HCT116 (cell line): ENCODE measurements around the gene AGBL3.

Source experiments
- CEBPB ChIP-seq: IDR thresholded peaks from 2 replicates; pipeline ENCODE4 v1.6.1; 2012; ENCODE audit warnings: low read depth
- CTCF ChIP-seq, 3 experiments: fragments of 200-600 bp in 1 of 3; sonication (generic) in 1 of 3; IDR thresholded peaks in 2 of 3; conservative IDR thresholded peaks in 1 of 3; 2 replicates each; pipeline ENCODE4 v1.5.1; 2012 to 2017; ENCODE audit warnings: low read depth in 2 of 3, low read length in 2 of 3, antibody characterized with exemption in 1 of 3, borderline replicate concordance in 1 of 3, control low read depth in 1 of 3, mild to moderate bottlenecking in 1 of 3, mixed read lengths in 1 of 3, mixed run types in 1 of 3, moderate library complexity in 1 of 3; ENCODE audit not compliant: insufficient read depth in 1 of 3
- EGR1 ChIP-seq: IDR thresholded peaks from 2 replicates; pipeline ENCODE4 v1.6.1; 2012; ENCODE audit warnings: low read depth
- ELF1 ChIP-seq: IDR thresholded peaks from 2 replicates; pipeline ENCODE4 v1.6.1; 2012; ENCODE audit warnings: low read depth, borderline replicate concordance
- EZH2 ChIP-seq: fragments of 200-600 bp; sonication (generic); IDR thresholded peaks from 2 replicates; pipeline ENCODE4 v1.6.1; 2017; ENCODE audit warnings: antibody characterized with exemption, mixed run types
- JUND ChIP-seq: IDR thresholded peaks from 2 replicates; pipeline ENCODE4 v1.6.1; 2012
- MAX ChIP-seq: IDR thresholded peaks from 2 replicates; pipeline ENCODE4 v1.6.1; 2012
- POLR2A ChIP-seq: IDR thresholded peaks from 2 replicates; pipeline ENCODE4 v1.7.0; 2011; ENCODE audit warnings: borderline replicate concordance; ENCODE audit not compliant: insufficient read depth, insufficient read length; ENCODE audit errors: extremely low read depth
- RAD21 ChIP-seq: IDR thresholded peaks from 2 replicates; pipeline ENCODE4 v1.6.1; 2012; ENCODE audit warnings: low read depth, mild to moderate bottlenecking
- SIN3A ChIP-seq: IDR thresholded peaks from 2 replicates; pipeline ENCODE4 v1.6.1; 2012; ENCODE audit warnings: low read depth
- ZFX ChIP-seq: fragments of 450-650 bp; IDR thresholded peaks from 2 replicates; pipeline ENCODE4 v1.6.1; 2017
- ZNF274 ChIP-seq: fragments of 200-500 bp; sonication (Bioruptor generic); IDR thresholded peaks from 2 replicates; pipeline ENCODE4 v1.6.1; 2014; ENCODE audit warnings: mild to moderate bottlenecking, low read depth, low read length, inconsistent platforms

GRCh38 chr7:135178364-135178763 is 192.1 kb downstream of the AGBL3 start:
- TF ChIP-seq ZNF274, result no peak
- TF ChIP-seq EGR1, result no peak
- TF ChIP-seq CTCF (IDR thresholded peaks at IDR 0.05 in 2 of 3, conservative IDR thresholded peaks at IDR 0.05 in 1 of 3; ENCODE audit: borderline replicate concordance in 1 of 3, insufficient read depth in 1 of 3, low read depth in 2 of 3, low read length in 2 of 3), result no peak
- TF ChIP-seq POLR2A, result no peak
- no peak for TF ChIP-seq ELF1
- TF ChIP-seq EZH2, result no peak
- TF ChIP-seq JUND, result no peak
- TF ChIP-seq MAX, result no peak
- no peak for TF ChIP-seq ZFX
- no peak for TF ChIP-seq RAD21
- no peak for TF ChIP-seq SIN3A
- no peak for TF ChIP-seq CEBPB
